T-helper 17 cell (primary cell): ENCODE data around the gene ARF4. TPM values are rescaled to one million over a fixed set of nuclear protein-coding genes. Genes with fewer than 3 reads are reported as not detected.
A peak's percentile ranks its signal among the peaks of the same experiment; 100 is the strongest.

ENCODE experiments used
- ATAC-seq: fragments of 150-1000 bp; cut with Tn5 transposase; 2 replicates; pipeline ENCODE4 v1.10.0; 2021; ENCODE audit warnings: mild to moderate bottlenecking, moderate library complexity
- DNase-seq, 3 donors: peaks; one replicate each; pipeline versions ENCODE4 v3.0.0 to v3.0.0-alpha.2; 2020 to 2021
- H3K9me3 ChIP-seq: one replicate; pipeline ENCODE4 v1.7.0; 2013; ENCODE audit warnings: low read length, mild to moderate bottlenecking; ENCODE audit not compliant: control insufficient read depth, poor library complexity, severe bottlenecking
- H3K27ac Mint-ChIP-seq: one replicate; pipeline ENCODE4 v1.8.0; 2022; ENCODE audit warnings: mild to moderate bottlenecking, moderate library complexity, mixed read lengths
- H3K27me3 Mint-ChIP-seq: one replicate; pipeline ENCODE4 v1.8.0; 2022; ENCODE audit warnings: mixed read lengths
- H3K36me3 Mint-ChIP-seq: one replicate; pipeline ENCODE4 v1.8.0; 2022; ENCODE audit warnings: low read depth, mixed read lengths
- H3K4me1 Mint-ChIP-seq: one replicate; pipeline ENCODE4 v1.8.0; 2022; ENCODE audit warnings: mild to moderate bottlenecking, mixed read lengths
- H3K4me3 Mint-ChIP-seq: one replicate; pipeline ENCODE4 v1.8.0; 2022; ENCODE audit warnings: mild to moderate bottlenecking, moderate library complexity, mixed read lengths
- total RNA-seq, 4 donors: library from RNA in 2 of 4; stranded (reverse) in 2 of 4; gene quantifications; one replicate each; pipeline ENCODE4 v1.2.3 and lab custom pipeline; 2022 to 2026

ARF4 gene
- total RNA-seq, 2 donors from 2014 or later = 69.0 to 71.3 TPM

GRCh38 chr3:57598765-57599360 lies 1.7 kb upstream of the ARF4 start:
- Mint-ChIP-seq H3K36me3 (peaks cover 2% of the 10 kb centered on the region), H3K4me3 (peak overlapping the region; percentile 97), H3K4me1 (peaks cover 28% of the 10 kb centered on the region), H3K27me3 (no peaks in the 10 kb centered on the region), H3K27ac (peak overlapping the region; percentile 99)
- ATAC-seq = no peak
- no peak for DNase-seq
- H3K9me3 ChIP-seq = no peaks in the 10 kb centered on the region

DNA sequence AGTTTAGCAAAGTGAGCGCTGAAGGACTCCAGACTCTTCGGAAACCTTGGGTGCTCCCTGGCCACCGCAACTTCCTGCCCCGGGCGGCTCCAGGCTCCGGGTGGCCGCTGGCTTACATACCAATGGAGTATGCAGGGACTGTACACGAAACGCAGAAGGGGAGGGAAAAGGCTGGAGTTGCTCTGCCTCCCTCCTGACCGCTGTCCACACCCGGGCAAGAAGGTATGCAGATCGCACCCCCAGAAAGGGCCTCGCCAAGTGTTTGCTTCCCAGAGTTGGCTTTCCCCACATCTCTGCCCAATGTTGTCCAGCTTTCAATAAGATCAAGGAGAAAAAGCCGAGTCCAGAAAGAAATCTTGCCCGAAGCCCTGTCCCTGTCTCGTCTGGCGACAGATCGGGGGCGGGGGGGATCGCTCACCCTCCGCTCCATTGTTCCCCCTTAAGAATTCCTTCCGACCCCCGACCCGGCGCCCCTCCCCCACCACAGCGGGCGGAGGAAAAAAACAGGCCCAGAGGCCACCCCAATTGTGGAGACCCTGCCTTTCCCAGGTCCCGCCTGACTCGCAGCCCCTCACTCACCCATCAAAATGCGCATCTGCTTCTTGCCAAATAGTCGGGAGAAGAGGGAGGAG lies 533 bp downstream of the ARF4 start:
- DNase-seq (peak; percentile 32 to 58 (median 50)), ATAC-seq (no peak)
- no peaks in the 10 kb centered on the region for H3K9me3 ChIP-seq
- peak overlapping the region; percentile 97 for H3K4me3 Mint-ChIP-seq
- H3K36me3 Mint-ChIP-seq = peaks cover 2% of the 10 kb centered on the region
- peaks cover 41% of the 10 kb centered on the region for H3K4me1 Mint-ChIP-seq
- no peaks in the 10 kb centered on the region for H3K27me3 Mint-ChIP-seq
- H3K27ac Mint-ChIP-seq = peak overlapping the region; percentile 99

DNA sequence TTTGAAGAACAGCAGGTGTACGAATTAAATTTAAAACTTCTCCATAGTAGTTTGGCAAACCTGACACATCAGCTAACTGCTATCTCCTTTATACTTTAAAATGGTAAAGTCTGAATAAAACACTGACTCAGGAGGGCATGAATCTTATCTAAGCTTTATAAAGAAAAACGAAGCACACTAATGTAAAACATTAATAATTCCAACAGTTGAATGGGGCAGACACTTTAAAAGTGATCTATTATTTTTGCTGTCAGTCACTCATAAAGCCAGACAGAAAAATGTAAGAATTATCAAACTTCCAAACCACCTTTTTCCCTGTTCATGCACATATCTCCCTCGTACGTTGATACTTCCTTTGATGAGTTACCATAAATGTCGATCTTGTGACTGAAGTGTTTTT lies 2.6 kb downstream of the ARF4 start:
- no peaks in the 10 kb centered on the region for H3K9me3 ChIP-seq
- no peak for DNase-seq
- Mint-ChIP-seq H3K27me3 (no peaks in the 10 kb centered on the region), H3K4me3 (peak overlapping the region; percentile 75), H3K4me1 (peaks cover 42% of the 10 kb centered on the region), H3K36me3 (peaks cover 2% of the 10 kb centered on the region), H3K27ac (no peak overlapping the region)
- no peak for ATAC-seq

DNA sequence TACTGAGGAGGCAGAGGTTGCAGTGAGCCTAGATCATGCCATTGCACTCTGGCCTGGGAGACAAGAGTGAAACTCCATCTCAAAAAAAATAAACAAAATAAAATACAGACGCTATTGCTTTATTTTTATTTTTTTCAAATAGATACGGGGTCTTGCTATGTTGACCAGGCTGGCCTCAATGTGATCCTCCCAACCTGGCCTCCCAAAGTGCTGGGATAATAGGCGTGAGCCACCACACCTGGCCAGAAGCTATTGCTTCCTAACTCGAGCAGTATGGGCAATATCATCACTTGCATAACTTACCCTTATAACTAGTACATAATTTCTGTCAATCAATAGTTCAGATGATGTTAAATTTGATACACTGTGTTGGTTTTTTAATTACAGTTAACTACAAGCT lies 3.0 kb downstream of the ARF4 start:
- Mint-ChIP-seq H3K36me3 (peaks cover 2% of the 10 kb centered on the region), H3K4me3 (peak overlapping the region; percentile 75), H3K27ac (no peak overlapping the region), H3K4me1 (peaks cover 40% of the 10 kb centered on the region), H3K27me3 (no peaks in the 10 kb centered on the region)
- H3K9me3 ChIP-seq = no peaks in the 10 kb centered on the region
- ATAC-seq (no peak), DNase-seq (no peak)

GRCh38 chr3:57592306-57592705 lies 4.8 kb downstream of the ARF4 start:
- peaks cover 31% of the 10 kb centered on the region for H3K4me1 Mint-ChIP-seq
- DNase-seq = no peak
- no peaks in the 10 kb centered on the region for H3K9me3 ChIP-seq
- H3K4me3 Mint-ChIP-seq = no peak overlapping the region
- no peaks in the 10 kb centered on the region for H3K27me3 Mint-ChIP-seq
- no peak for ATAC-seq
- H3K27ac Mint-ChIP-seq = peak overlapping the region; percentile 32
- H3K36me3 Mint-ChIP-seq = peaks cover 2% of the 10 kb centered on the region

- no peak overlapping the region for H3K4me3 Mint-ChIP-seq
- peaks cover 30% of the 10 kb centered on the region for H3K4me1 Mint-ChIP-seq
- H3K27me3 Mint-ChIP-seq = no peaks in the 10 kb centered on the region
- ATAC-seq (no peak), DNase-seq (no peak)
- no peaks in the 10 kb centered on the region for H3K9me3 ChIP-seq
- peaks cover 2% of the 10 kb centered on the region for H3K36me3 Mint-ChIP-seq
- H3K27ac Mint-ChIP-seq = peak overlapping the region; percentile 66
Observed at GRCh38 chr3:57587905-57588304, 9.2 kb downstream of the ARF4 start.

GRCh38 chr3:57586778-57587177 lies 10.4 kb downstream of the ARF4 start:
- H3K4me3 Mint-ChIP-seq = no peak overlapping the region
- no peak for ATAC-seq
- peak overlapping the region; percentile 27 for H3K27ac Mint-ChIP-seq

DNA sequence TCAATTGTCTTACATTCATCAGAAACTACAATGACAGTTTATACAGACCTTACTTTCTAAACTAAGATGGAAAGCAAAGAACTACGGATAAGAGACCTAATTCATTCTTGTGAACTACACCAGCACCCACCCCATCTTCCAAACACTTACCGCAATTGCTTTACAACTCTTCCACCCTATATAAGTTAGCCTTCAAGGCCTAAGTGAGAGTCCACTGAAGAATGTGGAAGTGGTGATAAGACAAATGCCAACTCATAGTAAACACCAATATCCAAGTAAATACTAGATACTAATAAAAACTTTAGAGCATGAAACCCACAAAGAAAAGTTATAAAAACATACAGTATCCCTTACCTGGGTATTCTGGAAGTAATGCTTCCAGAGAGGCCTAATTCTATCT lies 13.6 kb downstream of the ARF4 start:
- Mint-ChIP-seq H3K36me3 (no peaks in the 10 kb centered on the region), H3K27ac (peak overlapping the region; percentile 34)
- ATAC-seq = no peak

More at GRCh38 chr3:57586778-57587177, 10.4 kb downstream of the ARF4 start:
- DNase-seq = no peak
- Mint-ChIP-seq H3K36me3 (peaks cover 2% of the 10 kb centered on the region), H3K4me1 (peaks cover 21% of the 10 kb centered on the region), H3K27me3 (no peaks in the 10 kb centered on the region)
- H3K9me3 ChIP-seq = no peaks in the 10 kb centered on the region

DNA sequence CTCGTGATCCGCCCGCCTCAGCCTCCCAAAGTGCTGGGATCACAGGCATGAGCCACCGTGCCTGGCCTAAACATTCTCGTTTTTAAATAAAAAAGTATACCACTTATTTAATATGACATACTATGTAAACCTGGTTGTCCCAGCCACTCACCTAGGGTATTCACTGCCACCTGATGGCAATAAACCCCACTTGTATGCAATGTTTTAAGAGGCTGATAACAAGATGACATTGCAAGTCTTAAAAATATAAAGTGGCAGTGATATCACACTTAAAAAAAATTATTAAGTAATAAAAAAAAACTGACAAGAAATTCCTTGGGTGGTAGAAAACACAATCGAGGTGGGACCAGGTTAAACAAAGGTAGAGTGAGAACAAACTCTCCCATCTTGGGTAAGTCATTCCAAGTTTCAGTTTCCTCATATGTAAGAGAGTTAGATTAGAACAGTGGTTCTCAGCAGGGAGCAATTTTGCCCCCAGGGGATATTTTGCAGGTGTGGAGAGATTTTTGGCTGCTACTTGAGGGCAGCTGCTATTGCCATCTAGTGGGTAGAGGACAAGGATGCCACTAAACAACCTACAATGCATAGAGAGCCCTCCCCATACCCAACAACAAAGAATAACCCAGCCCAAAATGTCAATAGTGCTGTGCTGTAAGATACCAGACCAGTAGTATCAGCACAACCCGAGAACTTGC lies 14.5 kb downstream of the ARF4 start:
- DNase-seq (no peak), ATAC-seq (peak; percentile 70)
- H3K9me3 ChIP-seq = no peaks in the 10 kb centered on the region
- Mint-ChIP-seq H3K27ac (peak overlapping the region; percentile 34), H3K4me3 (no peak overlapping the region), H3K27me3 (no peaks in the 10 kb centered on the region), H3K36me3 (no peaks in the 10 kb centered on the region), H3K4me1 (peaks cover 14% of the 10 kb centered on the region)

More for the DNA sequence above, 13.6 kb downstream of the ARF4 start:
- peaks cover 18% of the 10 kb centered on the region for H3K4me1 Mint-ChIP-seq
- H3K4me3 Mint-ChIP-seq = no peak overlapping the region
- no peaks in the 10 kb centered on the region for H3K9me3 ChIP-seq
- H3K27me3 Mint-ChIP-seq = no peaks in the 10 kb centered on the region
- DNase-seq = no peak

DNA sequence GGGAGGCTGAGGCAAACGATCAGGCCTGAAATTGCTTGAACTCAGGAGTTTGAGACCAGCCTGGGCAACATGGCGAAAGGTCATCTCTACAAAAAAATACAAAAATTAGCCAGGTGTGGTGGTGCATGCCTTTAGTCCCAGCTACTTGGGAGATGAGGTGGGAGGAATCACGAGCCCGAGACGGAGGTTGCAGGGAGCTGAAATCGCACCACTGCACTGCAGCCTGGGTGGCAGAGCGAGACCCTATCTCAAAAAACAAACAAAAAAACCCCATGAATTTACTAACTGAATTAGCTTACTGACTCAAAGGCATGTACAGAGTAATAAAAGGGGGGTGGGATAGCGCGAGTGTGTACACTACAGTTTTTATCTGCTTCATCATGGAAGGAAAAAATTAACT lies 19.3 kb downstream of the ARF4 start:
- H3K36me3 Mint-ChIP-seq = peaks cover 4% of the 10 kb centered on the region

DNA sequence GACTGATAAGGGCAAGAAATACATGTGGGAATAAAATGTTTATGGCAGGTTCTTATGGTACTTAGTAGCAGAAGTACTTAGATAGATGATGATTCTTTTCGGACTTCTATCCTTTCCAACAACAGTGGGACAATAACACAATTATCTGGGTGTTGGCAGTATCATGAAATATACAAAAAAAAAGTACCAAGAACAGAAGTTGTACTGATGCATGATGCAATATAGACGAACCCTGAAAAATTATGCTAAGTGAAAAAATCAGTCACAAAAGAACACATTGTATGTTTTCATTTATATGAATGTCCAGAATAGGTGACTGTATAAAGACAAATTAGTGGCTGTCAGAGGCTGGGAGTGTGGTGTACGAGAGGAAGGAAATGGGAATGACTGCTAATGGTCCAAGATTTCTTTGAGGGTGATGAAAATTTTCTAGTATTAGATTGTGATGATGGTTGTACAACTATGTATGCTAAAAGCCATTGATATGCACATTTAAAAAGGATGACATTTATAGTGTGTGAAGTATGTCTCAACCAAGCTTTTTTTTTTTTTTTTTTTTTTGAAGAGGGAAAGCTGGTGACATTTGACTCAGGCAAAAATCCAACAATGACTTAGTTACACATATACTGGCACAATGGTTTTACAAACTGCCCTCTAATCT lies 21.0 kb downstream of the ARF4 start:
- Mint-ChIP-seq H3K27ac (no peak overlapping the region), H3K4me3 (no peak overlapping the region), H3K36me3 (peaks cover 6% of the 10 kb centered on the region), H3K4me1 (peaks cover 12% of the 10 kb centered on the region), H3K27me3 (no peaks in the 10 kb centered on the region)
- H3K9me3 ChIP-seq = no peaks in the 10 kb centered on the region
- DNase-seq = no peak
- no peak for ATAC-seq

More for the DNA sequence above, 19.3 kb downstream of the ARF4 start:
- H3K4me3 Mint-ChIP-seq = no peak overlapping the region
- H3K27ac Mint-ChIP-seq = peak overlapping the region; percentile 56
- no peaks in the 10 kb centered on the region for H3K9me3 ChIP-seq
- DNase-seq = no peak
- H3K4me1 Mint-ChIP-seq = peaks cover 7% of the 10 kb centered on the region
- H3K27me3 Mint-ChIP-seq = no peaks in the 10 kb centered on the region
- ATAC-seq = no peak

- H3K4me1 Mint-ChIP-seq = peaks cover 10% of the 10 kb centered on the region
- H3K4me3 Mint-ChIP-seq = no peak overlapping the region
- no peak for ATAC-seq
- peaks cover 4% of the 10 kb centered on the region for H3K36me3 Mint-ChIP-seq
- DNase-seq = no peak
- peak overlapping the region; percentile 81 for H3K27ac Mint-ChIP-seq
- no peaks in the 10 kb centered on the region for H3K27me3 Mint-ChIP-seq
- H3K9me3 ChIP-seq = no peaks in the 10 kb centered on the region
Observed at GRCh38 chr3:57572096-57572495, 25.0 kb downstream of the ARF4 start.

GRCh38 chr3:57570878-57571277 lies 26.3 kb downstream of the ARF4 start:
- no peak overlapping the region for H3K4me3 Mint-ChIP-seq
- H3K9me3 ChIP-seq = no peaks in the 10 kb centered on the region
- no peak for ATAC-seq
- peak overlapping the region; percentile 81 for H3K27ac Mint-ChIP-seq
- no peak for DNase-seq
- no peaks in the 10 kb centered on the region for H3K27me3 Mint-ChIP-seq
- H3K36me3 Mint-ChIP-seq = peaks cover 2% of the 10 kb centered on the region
- peaks cover 5% of the 10 kb centered on the region for H3K4me1 Mint-ChIP-seq
